Measurements from ENCODE around the gene SPATA20.

The SPATA20 gene

GRCh38 chr17:50581316-50581715, 34.3 kb downstream of the SPATA20 start:
- DNase-seq, result no peak

GRCh38 chr17:50582741-50583140, 35.8 kb downstream of the SPATA20 start:
- DNase-seq, result no peak

GRCh38 chr17:50583641-50584040, 36.7 kb downstream of the SPATA20 start:
- DNase-seq, result no peak

- no peak for DNase-seq
These were observed 37.1 kb downstream of the SPATA20 start for GRCh38 chr17:50584116-50584515.

- DNase-seq, result no peak
These were observed 37.8 kb downstream of the SPATA20 start for GRCh38 chr17:50584749-50585148.

GRCh38 chr17:50585346-50585745, 38.4 kb downstream of the SPATA20 start:
- no peak for DNase-seq

- DNase-seq, result no peak
These were observed 38.9 kb downstream of the SPATA20 start for GRCh38 chr17:50585891-50586290.

- no peak for DNase-seq
These were observed 39.7 kb downstream of the SPATA20 start for GRCh38 chr17:50586421-50587247.

- DNase-seq, result no peak
These were observed 40.6 kb downstream of the SPATA20 start for GRCh38 chr17:50587571-50587970.

GRCh38 chr17:50588391-50589049, 41.5 kb downstream of the SPATA20 start:
- DNase-seq, result no peak

- no peak for DNase-seq
These were observed 42.2 kb downstream of the SPATA20 start for GRCh38 chr17:50589095-50589705.

GRCh38 chr17:50590946-50591737, 44.2 kb downstream of the SPATA20 start:
- DNase-seq, result no peak

- DNase-seq, result peak; percentile 49
These were observed 46.3 kb downstream of the SPATA20 start for GRCh38 chr17:50593321-50593720.

- no peak for DNase-seq
These were observed 47.3 kb downstream of the SPATA20 start for GRCh38 chr17:50594128-50594823.

- no peak for DNase-seq
These were observed 47.9 kb downstream of the SPATA20 start for GRCh38 chr17:50594892-50595291.

- DNase-seq, result no peak
These were observed 49.4 kb downstream of the SPATA20 start for GRCh38 chr17:50596191-50597037.

GRCh38 chr17:50598487-50598886, 51.5 kb downstream of the SPATA20 start:
- no peak for DNase-seq

GRCh38 chr17:50599606-50600005, 52.6 kb downstream of the SPATA20 start:
- no peak for DNase-seq

GRCh38 chr17:50601823-50602375, 54.9 kb downstream of the SPATA20 start:
- DNase-seq, result no peak

GRCh38 chr17:50602836-50603235, 55.9 kb downstream of the SPATA20 start:
- no peak for DNase-seq

GRCh38 chr17:50603340-50603739, 56.4 kb downstream of the SPATA20 start:
- DNase-seq, result no peak

Data from NCI-H1694 treated with DMSO at 0.1 percent for 48 hours (cell line).